NCI-H1105 (cell line): Measurements from ENCODE around the gene C17orf107.

ENCODE experiments used
- DNase-seq: peaks from one replicate; lab custom pipeline; 2025; lab: John Stamatoyannopoulos, UW

The C17orf107 gene

DNA sequence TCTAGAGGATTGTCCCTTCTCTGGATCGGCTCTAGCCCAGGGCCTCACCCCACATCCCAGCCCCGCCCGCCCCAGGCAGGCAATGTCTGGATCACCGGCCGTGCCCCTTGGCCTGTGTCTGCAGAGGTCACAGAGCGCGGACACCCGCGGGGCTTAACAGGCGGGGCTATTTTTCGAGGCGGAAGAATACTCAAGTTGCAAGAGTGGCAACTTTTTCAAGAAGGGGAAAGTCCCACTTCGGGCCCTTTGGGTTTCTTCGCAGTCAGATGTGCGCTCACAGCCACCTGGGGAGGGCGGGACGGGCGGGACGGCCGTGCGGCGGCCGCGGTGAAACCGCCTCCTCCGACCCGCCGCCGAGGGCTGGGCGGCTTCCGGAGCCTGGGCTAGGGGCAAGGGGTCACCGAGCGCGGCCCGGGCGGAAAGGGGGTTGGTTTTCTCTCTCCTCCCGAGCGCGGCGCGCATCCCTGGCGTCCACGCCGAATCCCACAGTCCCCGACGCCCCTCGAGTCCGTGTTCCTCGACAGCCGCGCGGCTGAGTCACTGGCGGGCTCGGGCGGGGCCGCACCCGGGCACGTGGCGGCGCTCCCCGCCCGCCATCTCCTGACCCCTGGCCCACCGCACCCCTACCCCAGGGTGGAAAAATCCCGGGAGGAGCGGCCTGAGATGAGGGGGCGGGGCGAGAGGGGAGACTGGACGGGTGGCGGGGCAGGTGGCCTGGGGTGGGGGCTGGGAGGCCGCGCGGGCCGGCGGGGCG is 50.2 kb downstream of the C17orf107 start:
- DNase-seq: peak; percentile 71

DNA sequence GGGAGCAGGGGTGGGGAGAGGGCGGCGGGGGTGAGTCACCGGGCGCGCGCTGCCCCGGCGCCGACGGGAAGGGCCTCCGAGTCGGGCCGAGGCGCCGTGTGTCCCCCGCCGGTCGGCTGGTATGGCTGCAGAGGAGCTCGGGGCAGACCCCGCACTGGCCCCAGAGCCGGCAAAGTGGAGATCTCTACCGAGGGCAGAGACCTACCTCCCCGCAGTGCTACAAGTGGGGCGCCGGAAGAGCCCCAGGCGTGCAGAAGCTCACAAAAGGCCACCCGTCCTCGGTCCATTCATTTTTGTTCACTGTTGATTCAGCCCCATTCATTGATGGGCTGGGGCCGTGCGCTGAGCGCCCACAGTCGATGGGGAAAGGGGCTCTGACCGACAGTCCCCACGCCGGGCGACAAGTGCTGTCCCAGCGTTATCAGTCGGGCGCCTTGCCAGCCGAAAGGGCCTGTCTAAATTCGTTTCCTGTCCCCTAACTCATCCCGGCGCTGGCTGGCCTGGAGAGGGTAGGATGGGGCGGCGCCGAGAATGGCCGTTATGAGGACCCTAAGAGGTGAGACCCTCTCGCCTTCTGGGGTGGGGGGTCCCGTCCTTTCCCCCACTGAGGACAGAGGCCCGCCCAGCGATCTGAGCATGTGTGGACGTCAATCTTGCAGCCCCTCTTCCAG is 50.9 kb downstream of the C17orf107 start:
- DNase-seq: peak; percentile 30

DNA sequence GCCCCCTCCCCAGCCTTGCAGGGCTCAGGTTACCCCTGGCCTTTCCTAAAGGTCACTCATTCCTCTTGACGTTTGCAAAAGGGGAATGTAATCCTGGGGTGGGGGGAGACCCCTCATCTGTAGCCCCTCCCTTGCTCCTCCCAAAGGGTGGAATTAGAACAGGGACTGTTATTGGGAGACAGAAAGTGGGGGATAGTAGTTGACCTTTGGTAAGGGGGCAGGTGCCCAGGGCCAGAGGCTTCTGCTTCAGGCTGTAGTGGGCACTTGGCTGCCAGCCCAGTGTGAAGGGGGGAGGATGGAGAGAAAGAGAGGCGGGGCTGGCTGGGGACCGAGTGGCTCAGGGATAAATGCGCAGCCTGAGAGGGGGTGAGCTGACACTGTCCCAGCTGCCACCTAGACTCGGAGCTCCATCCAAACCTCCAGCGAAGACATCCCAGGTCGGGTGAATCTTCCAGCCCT is 51.4 kb downstream of the C17orf107 start, which contains the start of gene ENO3:
ENO3 (plus strand) TSS at position 374 of the 459 bp plus-strand sequence. CDS start 711 bp downstream, outside the sequence.
- DNase-seq: peak; percentile 57

DNA sequence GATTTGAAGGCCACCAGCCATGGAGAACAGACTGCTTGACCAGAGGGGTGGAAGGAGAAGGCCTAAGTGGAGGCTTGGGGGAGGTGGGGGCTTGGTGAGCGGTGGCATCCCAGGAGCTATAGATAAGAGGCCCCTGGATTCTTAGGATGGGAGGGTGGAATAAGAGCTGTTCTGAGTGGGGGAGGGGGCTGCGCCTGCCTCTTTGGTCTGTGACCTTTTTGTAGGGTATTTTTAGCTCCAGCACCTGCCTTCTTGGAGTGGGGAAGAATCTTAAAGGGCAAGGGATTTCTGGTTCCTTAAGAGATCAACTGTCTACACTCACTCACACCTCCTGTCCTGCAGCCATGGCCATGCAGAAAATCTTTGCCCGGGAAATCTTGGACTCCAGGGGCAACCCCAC is 52.1 kb downstream of the C17orf107 start:
- no peak for DNase-seq
